Measurements from ENCODE around the gene MTX3. TPM values are rescaled to one million over a fixed set of nuclear protein-coding genes. Genes with fewer than 3 reads are reported as not detected.

Gene MTX3
- total RNA-seq, 1 experiment from 2014 or later: 34.9 TPM

DNA sequence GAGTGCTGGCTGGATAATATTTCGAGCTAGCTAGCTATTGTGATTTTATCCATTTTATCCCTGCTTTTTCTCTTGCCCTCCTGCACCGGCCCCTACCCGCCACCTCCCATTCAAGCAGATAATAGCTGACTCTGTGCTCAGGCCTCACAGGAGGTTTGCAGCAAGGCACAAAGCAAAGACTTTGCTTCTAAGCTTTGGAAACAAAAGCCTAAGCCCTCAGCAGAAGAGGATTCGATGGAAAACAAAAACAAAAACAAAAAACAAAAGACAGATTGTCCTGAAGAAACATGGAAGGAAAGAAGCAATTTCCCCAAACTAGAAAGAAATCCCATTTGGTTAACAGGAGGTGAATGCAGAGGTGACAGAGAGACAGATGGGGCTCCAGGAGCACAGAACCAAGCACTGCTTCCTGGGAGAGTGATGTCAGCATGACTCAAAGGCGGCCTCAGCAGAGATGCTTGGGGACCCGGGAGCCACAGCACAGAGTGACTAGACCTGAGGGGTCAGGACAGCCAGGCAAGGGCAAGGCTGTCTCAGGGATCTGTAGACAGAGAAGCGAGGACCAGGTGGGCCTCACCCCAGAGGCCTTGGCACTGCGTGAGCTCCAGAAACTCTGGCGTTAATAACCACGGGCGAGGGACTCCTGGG is 28.4 kb downstream of the MTX3 start:
- Histone ChIP-seq H3K36me3 (ENCODE audit: control insufficient read depth in 1 of 2, insufficient read depth in 2 of 2, low read length in 2 of 2) (no peaks in the 10 kb centered on the region), H3K27ac (ENCODE audit: low read depth, low read length) (no peak overlapping the region), H3K9ac (ENCODE audit: low read length) (no peak overlapping the region), H3K4me2 (ENCODE audit: low read length) (peak overlapping the region; percentile 32; the same call in 1 of the 2 replicates), H3K9me2 (ENCODE audit: insufficient read depth) (no peaks in the 10 kb centered on the region), H3K27me3 (ENCODE audit: insufficient read depth, low read length) (no peaks in the 10 kb centered on the region), H2AFZ (ENCODE audit: low read depth, low read length, poor library complexity, severe bottlenecking) (peak overlapping the region; percentile 6), H3K79me2 (ENCODE audit: insufficient read depth, low read length) (no peaks in the 10 kb centered on the region), H4K20me1 (ENCODE audit: insufficient read depth) (no peaks in the 10 kb centered on the region), H3K4me3 (replicated peaks in 1 of 2; ENCODE audit: low read depth in 1 of 2, low read length in 2 of 2) (no peak overlapping the region), H3K9me3 (ENCODE audit: control insufficient read depth in 1 of 2, insufficient read depth in 1 of 2, low read depth in 1 of 2, low read length in 2 of 2) (no peaks in the 10 kb centered on the region), H3K4me1 (ENCODE audit: control insufficient read depth in 1 of 2, insufficient read depth in 2 of 2, low read length in 2 of 2) (peaks cover 0 to 9% of the 10 kb centered on the region in 2 experiments; a peak in 2 of 4 replicates)
- ChIA-PET CTCF (no interaction called here), POLR2A (no interaction called here), RAD21 (ENCODE audit: low non-redundant PET in 1 of 2, low total read pairs in 2 of 2, uncharacterized antibody in 2 of 2, unreplicated experiment in 2 of 2) (no interaction called here)
- TF ChIP-seq FOSL1 (IDR thresholded peaks at IDR 0.05; ENCODE audit: low read depth): peak; percentile 52
- TF ChIP-seq, protein P1, sequence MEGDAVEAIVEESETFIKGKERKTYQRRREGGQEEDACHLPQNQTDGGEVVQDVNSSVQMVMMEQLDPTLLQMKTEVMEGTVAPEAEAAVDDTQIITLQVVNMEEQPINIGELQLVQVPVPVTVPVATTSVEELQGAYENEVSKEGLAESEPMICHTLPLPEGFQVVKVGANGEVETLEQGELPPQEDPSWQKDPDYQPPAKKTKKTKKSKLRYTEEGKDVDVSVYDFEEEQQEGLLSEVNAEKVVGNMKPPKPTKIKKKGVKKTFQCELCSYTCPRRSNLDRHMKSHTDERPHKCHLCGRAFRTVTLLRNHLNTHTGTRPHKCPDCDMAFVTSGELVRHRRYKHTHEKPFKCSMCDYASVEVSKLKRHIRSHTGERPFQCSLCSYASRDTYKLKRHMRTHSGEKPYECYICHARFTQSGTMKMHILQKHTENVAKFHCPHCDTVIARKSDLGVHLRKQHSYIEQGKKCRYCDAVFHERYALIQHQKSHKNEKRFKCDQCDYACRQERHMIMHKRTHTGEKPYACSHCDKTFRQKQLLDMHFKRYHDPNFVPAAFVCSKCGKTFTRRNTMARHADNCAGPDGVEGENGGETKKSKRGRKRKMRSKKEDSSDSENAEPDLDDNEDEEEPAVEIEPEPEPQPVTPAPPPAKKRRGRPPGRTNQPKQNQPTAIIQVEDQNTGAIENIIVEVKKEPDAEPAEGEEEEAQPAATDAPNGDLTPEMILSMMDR (IDR thresholded peaks at IDR 0.05 in 2 of 3, conservative IDR thresholded peaks at IDR 0.05 in 1 of 3; ENCODE audit: borderline replicate concordance in 1 of 3, insufficient read depth in 1 of 3, low read depth in 2 of 3, low read length in 2 of 3): no peak
- DNase-seq (ENCODE audit: low read depth, low spot score): no peak
- intact Hi-C loops (cut with micrococcal nuclease): no loop called here
- no TSS peak for BruUV-seq (replicated peaks)
- peak; percentile 94 for ATAC-seq

DNA sequence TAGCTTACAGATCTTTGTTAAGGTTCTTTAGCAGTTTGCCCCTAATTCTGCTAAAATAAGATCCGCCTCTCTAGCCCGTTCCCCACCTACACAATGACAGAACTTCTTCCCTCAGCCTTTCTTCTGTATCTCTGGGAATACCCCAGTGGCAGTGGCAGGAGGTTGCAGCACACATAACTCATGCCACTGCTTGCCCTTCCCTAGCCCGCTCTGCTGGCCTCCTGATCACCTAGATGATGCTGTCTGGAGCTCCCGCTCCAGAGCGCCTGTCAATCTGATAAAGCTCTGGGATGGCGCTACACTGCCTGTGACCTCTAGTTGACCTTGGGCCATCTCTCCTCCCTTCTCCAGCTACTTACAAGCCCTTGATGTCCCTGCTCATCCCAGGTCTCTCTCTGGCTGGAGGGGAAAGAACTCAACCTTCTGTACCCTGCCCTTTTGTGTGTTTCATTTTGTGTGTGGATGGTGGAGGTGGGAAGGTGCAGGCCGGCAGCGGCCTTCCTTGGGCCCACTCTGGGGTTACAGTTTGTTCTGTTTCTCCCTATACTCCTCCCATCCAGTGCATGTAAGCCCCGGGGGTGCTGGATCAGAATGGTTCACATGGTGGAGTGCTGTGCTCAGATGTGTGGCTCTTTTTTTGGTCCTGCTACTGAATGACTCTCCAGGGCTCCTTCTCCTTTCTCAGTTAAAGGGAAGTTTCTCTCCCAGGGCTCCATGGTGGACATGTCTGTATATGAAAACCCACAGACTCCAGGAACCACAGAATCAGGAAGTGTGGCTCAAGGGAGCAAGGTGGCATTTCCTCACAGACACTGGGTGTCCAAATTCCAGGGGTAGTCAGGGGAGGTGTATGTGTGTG is 29.1 kb downstream of the MTX3 start:
- Histone ChIP-seq H3K9me2 (ENCODE audit: insufficient read depth) (no peaks in the 10 kb centered on the region), H3K79me2 (ENCODE audit: insufficient read depth, low read length) (no peaks in the 10 kb centered on the region), H2AFZ (ENCODE audit: low read depth, low read length, poor library complexity, severe bottlenecking) (no peak overlapping the region), H3K27me3 (ENCODE audit: insufficient read depth, low read length) (no peaks in the 10 kb centered on the region), H3K4me3 (replicated peaks in 1 of 2; ENCODE audit: low read depth in 1 of 2, low read length in 2 of 2) (no peak overlapping the region), H3K4me2 (ENCODE audit: low read length) (peak overlapping the region; percentile 32; the same call in 1 of the 2 replicates), H3K4me1 (ENCODE audit: control insufficient read depth in 1 of 2, insufficient read depth in 2 of 2, low read length in 2 of 2) (peaks cover 0 to 9% of the 10 kb centered on the region in 2 experiments; a peak in 2 of 4 replicates), H3K27ac (ENCODE audit: low read depth, low read length) (no peak overlapping the region), H3K36me3 (ENCODE audit: control insufficient read depth in 1 of 2, insufficient read depth in 2 of 2, low read length in 2 of 2) (no peaks in the 10 kb centered on the region), H4K20me1 (ENCODE audit: insufficient read depth) (no peaks in the 10 kb centered on the region), H3K9me3 (ENCODE audit: control insufficient read depth in 1 of 2, insufficient read depth in 1 of 2, low read depth in 1 of 2, low read length in 2 of 2) (no peaks in the 10 kb centered on the region), H3K9ac (ENCODE audit: low read length) (no peak overlapping the region)
- no peak for DNase-seq (ENCODE audit: low read depth, low spot score)
- no TSS peak for BruUV-seq (replicated peaks)
- TF ChIP-seq POLR2A (IDR thresholded peaks at IDR 0.05; ENCODE audit: borderline replicate concordance, extremely low read depth, insufficient read depth, insufficient read length) (no peak), ZFX (IDR thresholded peaks at IDR 0.05) (no peak), SP1 (IDR thresholded peaks at IDR 0.05; ENCODE audit: low read depth) (no peak), FOSL1 (IDR thresholded peaks at IDR 0.05; ENCODE audit: low read depth) (no peak)
- TF ChIP-seq, protein P2, sequence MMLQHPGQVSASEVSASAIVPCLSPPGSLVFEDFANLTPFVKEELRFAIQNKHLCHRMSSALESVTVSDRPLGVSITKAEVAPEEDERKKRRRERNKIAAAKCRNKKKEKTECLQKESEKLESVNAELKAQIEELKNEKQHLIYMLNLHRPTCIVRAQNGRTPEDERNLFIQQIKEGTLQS (IDR thresholded peaks at IDR 0.05): no peak
- peak; percentile 44; the same call in 1 of the 2 replicates for ATAC-seq
- RAD21 ChIA-PET (ENCODE audit: low non-redundant PET in 1 of 2, low total read pairs in 2 of 2, uncharacterized antibody in 2 of 2, unreplicated experiment in 2 of 2): no interaction called here
- CTCF ChIA-PET: interaction anchor here (0.5 kb wide), 1 partner anchor 829 kb away, joined by 3 read pairs; no protein-coding TSS in a partner anchor
- intact Hi-C loops (cut with micrococcal nuclease): no loop called here
- POLR2A ChIA-PET: no interaction called here

Data from HCT116 (cell line).